UCSD-AML1 (cell line): ENCODE data around the gene TNS1.
"Not testable (repeated sequence)": the region's sequence is repeated elsewhere in the genome, so short reads cannot be mapped to it uniquely, and the experiment has no call there.

Source experiments
- DNase-seq: peaks from one replicate; lab custom pipeline; 2025; ENCODE audit not compliant: unreplicated experiment; lab: John Stamatoyannopoulos, UW

The TNS1 gene

DNA sequence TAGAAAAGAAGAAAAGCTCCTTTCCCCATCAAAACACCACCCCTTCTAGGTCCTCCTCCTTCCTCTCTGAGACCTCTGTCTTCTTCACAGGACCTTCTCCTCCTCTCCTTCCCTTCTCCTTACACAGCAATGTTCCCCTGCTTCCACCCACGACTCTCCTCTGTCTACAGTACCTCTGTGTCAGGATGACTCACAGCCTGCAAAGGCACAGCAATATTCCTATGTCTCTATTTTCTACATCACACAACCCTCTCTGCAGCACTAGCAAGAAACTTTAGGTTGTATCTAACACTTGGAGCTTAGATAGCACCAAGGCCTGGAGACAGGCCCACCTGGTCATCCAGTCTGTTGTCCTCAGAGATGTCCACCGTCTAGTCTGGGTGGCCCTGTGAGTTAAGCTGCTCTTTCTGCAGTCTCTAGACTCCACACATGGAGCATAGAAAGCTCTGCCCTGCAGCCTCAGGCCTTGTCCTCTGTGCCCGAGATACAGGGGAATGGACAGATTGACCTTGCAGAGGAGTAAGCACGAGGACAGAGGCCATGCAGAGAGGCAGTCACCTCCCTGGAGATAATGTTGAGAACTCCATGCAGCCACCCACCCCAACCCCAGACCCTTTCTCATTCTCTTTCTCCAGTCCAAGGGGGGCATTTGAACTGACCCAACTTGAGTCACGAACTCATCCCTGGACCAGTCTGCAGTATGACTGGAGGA lies 212.0 kb downstream of the TNS1 start:
- no peak for DNase-seq

DNA sequence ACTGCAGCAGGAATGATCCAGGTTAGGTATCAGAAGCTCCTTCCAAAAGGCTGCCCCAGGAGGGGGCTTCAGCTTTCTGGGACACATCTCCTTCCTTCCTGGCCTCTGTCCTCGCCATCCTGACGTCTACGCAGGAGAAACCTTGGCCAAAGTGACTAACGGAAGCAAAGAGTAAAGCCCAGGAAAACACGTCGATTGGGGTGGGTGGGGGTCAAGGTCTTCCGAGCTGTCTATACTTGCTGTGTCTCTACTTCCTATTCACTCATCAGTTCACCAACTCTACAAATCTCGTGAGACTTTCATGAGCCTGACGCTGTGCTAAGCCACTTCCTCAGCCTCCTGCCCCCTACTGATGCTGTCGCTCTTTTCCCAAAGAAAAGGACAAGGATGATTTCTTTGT lies 212.6 kb downstream of the TNS1 start:
- no peak for DNase-seq

DNA sequence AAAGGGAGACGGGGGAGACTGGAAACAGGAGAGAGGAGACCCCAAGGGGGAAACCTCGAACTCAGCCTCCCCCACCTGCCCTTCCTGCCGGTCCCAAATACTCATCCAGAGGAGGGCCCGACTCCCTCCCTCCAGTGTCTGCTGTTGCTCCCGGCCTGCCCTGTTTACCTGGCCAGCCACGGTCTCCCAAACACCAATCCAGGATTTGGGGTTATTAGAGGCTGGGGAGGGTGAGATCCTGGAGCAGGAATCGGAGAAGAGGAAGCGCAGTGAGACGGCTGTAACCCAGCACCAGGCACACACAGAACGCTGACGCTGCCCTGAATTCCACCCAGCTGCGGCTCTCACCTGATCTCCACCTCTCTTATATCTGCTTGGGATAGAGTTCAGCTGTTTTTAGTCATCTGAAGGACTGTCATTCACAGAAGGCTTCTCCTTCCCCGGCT lies 213.0 kb downstream of the TNS1 start:
- no peak for DNase-seq

DNA sequence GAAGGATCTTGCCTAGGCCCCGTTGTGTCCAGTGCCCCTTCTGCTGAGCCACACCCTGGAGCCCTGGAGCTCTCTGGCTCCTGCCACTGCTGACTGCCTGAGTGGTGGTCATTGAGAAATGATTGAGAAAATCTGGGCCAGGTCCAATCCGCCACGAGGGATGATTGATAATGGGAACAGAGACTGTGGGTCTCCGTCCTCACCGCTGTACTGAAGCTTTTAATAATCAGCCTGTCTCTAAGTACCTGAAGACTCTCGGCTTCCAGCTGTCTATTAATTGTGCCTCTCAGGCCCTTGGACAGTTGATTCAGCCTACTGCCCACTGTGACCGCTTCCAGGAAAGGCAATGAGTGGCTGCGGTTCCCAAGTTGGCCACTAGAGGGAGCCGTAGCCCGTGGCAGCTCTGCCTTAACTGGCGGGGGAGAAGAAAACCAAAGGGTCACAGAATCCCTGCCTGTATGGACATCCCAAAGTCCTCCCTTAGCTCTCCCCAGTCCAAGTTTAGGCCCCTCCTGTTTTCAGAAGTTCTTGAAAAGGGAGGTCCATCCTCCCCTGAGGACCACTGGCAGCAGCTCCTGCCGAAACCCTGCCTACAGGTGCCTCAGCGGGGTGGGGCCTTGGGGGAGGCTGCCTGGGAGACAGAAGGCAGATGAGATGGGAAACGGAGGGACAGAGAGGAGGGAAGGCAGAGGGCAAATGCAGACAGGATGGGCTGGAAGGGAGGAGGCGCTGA lies 213.6 kb downstream of the TNS1 start:
- peak; percentile 79 for DNase-seq

DNA sequence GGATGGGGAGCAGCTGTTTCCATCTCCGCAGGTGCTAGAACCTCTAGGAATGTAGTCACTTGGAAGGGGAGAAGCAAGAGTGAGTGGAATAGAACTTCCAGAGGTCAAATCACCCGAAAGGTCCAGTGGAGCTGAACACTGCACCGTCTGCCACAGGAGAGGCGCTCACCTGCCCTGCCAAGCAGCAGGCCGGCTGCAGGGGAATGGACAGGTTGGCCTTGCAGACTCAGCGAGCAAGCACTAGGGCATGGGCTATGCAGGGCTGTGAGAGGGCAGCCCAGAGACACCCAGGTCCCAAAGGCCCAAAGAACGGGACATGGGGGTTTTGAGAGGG lies 214.2 kb downstream of the TNS1 start:
- no peak for DNase-seq

DNA sequence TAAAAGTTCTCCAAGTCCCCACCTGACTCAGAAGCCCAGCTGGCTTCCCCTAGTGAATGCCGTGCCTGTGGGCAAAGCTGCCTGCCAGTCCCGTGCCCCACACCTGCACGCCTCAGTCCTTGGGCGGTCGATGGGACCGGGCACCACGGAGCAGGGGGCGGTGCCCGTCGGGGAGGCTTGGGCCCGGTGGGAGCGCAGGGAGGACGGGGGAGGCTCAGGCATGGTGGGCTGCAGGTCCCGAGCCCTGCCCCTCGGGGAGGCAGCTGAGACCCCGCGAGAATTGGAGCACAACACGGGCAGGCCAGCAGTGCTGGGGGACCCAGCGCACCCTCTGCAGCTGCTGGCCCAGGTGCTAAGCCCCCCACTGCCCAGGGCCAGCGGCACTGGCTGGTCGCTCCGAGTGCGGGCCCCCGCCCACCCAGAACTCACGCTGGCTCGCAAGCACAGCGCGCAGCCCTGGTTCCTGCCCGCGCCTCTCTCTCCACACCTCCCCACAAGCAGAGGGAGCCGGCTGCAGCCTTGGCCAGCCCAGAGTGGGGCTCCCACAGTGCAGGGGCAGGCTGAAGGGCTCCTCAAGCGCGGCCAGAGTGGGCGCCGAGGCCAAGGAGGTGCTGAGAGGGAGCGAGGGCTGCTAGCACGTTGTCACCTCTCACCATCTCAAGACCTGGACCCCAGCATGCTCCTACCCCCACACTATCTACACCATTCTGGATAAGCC lies 215.5 kb downstream of the TNS1 start:
- DNase-seq: no peak

DNA sequence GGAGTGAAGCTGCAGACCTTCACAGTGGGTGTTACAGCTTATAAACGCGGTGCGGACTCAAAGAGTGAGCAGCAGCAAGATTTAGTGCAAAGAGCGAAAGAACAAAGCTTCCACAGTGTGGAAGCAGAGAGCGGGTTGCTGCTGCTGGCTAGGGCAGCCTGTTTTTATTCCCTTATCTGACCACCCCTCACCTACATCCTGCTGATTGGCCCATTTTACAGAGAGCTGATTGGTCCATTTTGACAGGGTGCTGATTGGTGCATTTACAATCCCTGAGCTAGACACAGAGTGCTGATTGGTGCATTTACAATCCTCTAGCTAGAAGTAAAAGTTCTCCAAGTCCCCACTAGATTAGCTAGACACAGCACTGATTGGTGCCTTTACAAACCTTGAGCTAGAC lies 216.2 kb downstream of the TNS1 start:
- not testable (repeated sequence) for DNase-seq

DNA sequence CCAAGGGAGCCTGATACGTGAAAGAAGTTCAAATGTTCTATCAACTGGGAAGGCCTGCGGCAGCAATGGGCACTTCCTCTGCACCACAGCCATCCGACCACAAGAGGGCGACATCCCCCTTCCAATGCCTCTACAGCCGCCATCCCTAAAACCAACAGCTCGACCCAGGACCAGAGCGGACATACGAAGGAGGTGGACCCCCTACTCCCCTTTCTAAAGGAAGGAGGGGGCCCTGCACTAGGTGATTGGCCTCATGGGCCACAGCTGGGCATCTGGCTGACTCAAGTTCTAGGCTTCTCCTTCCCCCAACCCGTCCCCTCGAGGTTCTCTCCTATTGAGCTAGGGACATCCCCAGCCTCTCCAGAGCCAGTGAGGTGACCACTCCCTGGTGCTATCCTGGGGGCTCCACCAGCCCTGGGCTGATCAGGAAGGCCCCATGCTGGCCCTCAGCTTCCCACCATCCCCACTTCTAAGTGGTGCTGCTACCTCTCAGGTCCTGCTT lies 217.2 kb downstream of the TNS1 start:
- peak; percentile 74 for DNase-seq

DNA sequence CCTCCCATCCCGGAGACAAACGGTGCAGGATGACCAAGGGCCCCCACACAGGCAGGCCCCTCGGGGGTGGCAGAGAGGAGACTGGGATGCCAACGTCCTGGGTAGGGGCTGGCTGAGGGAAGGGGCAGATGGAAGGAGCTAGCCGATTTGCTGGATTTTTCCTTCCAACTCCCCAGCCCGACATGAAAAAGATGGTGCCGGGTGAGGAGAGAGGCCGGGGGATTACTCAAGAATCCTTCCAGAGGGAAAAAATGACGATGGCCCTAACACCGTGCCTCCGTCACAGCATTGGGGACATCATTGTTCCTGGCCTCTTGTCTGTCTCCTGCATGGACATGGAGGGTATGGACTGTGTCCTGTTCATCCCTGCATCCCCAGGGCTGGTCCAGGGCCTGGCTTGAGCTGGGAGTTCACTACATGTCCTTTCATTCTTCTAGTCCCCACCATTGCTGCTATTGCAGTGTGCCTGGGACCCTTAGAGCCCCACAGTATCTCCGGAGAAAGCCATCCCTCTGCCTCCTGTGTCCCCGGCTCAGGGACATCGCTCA lies 217.7 kb downstream of the TNS1 start:
- no peak for DNase-seq

DNA sequence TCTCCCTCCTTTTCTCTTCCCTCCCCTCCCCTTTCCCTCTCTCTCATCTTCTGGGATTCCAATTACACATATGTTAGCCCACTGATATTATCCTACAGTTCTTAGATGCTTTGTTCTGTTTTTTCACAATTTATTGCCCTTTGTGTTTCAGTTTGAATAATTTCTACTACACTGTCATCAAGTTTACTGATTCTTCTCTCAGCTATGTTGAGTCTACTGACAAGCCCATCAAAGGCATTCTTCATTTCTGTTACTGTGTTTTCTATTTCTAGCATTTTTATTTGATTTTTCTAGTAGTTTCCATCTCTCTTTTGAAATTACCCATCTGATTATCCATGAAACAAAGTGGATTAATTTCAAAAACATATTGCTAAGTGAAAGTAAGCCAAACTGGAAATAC lies 219.6 kb downstream of the TNS1 start:
- no peak for DNase-seq

DNA sequence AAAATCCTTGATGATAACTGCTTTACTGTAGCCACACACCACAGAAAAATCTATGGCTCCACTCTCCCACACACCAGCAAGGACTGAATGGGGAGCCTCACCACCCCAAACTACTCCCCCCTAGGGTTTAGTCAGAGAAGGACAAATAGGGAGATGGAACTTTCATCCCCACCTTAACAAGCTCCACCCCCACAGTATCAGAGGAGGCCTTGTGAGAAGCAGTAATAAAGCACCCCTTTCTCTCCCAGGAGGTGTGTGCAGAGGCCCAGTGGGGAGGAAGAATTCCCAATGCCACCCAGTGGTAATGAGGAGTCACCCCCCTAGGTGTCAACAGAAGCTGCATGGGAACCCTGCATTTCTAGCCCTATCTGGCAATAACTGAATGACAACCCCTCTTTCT lies 224.9 kb downstream of the TNS1 start:
- DNase-seq: no peak

DNA sequence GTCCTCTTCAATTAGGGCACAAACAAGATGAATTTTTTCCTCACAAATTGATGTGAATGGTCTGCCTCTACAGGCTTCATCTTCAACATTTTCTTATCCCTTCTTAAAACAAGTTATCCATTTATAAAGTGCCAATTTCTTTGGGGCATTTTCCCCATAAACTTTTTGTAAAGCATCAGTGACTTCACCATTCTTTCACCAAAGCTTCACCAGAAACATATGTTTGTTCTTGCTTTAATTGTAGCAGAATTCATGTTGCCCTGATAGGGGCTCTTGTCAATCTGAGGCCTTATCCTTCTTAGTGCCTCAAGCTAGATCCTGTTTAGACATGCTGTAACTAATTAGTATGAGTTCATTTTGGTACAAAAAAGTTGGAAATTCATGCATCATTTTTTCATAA lies 226.2 kb downstream of the TNS1 start:
- no peak for DNase-seq

DNA sequence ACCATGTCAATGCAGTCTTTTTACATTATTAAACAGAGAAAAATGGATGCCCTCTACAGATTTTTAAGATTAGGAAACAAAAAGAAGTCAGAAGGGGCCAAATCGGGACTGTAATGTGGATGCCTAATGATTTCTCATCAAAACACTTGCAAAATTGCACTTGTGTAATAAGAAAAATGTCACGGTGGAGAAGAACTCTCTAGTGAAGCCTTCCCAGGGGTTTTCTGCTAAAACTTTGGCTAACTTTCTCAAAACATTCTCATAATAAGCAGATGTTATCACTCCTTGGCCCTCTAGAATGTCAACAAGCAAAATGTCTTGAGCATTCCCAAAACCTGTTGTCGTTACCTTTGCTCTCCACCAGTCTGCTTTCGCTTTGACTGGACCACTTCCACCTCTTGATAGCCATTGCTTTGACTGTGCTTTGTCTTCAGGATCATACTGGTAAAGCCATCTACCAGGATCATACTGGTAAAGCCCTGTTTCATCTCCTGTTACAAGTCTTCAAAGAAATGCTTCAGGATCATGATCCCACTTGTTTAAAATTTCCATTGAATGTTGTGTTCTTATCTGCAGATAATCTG lies 226.8 kb downstream of the TNS1 start:
- no peak for DNase-seq

DNA sequence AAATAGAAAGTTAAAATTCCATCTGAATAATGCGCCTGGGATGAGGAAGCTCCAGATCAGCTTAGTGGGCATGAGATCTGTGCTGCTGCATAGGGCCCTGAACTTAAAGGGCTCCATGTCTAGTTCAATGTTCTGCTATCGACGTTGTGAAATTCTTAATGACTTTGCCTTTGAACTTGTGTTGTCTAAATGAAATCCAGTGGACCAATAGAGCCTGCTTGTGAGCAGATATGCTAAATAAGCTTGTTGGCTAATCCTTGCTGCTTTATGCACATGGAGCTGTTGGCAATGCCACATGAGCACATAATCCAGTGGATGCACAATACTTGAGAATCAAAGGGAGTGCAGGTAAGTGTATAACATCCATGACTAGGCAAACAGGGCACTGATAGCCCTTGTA lies 228.6 kb downstream of the TNS1 start:
- DNase-seq: no peak

DNA sequence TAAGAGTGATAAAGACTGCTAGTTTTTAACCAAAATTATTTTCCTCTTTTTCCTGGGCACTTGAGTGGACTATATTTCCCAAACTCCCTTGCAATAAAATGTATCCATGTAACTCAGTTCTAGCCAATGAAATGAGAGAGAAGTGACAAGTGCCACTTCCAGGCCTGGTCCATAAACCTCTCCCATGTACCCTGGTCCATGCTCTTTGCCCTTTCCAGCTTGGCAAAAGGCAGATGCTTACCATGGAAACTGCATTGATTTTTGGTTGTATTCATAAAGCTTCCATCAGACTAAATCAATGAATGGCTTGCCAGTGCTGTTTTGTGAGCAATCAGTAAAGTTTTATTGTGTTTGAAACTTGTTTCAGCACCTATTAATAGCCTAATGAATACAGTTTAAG lies 229.3 kb downstream of the TNS1 start:
- no peak for DNase-seq

DNA sequence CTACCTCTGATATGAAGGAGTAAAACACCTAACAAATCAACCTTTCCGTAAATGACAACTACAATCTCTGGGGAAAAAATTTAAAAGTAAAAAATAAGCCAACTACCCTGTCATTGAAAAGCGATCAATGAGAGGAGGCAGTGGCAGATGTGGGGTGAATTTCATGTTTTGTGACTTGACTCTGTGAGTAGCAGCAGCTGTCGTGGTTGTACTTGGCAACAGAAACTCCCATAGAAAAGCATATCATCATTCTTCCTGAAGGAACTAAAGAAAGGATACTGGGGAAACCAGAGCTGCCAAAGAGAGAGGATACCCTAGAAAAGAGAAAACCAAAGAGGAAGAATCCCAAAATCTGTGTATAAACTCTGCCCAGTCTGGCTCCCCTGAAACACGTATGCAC lies 236.4 kb downstream of the TNS1 start:
- DNase-seq: no peak

DNA sequence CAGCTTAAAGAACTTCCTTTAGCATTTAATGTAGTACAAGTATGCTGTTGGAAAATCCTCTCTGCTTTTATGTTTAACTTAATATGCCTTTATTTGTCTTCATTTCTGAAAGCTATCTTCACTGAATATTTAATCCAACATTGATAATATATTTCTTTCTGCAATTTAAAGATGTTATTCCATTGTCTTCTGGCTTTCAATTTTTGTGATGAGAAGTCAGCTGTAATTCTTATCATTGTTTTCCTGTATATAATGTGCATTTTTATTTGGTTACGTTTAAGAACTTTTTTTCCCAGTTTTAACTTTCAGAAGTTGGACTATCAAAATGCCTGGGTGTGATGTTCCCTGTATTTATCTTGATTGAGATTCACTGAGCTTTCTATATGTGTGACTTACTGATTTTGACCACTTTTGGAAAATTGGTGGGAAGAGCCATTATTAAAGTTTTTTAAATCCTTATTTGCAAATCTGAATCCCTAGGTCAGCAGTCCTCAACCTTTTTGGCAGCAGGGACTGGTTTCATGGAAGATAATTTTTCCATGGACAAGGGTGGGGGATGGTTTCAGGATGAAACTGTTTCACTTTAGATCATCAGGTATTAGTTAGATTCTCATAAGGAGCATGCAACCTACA lies 241.0 kb downstream of the TNS1 start:
- no peak for DNase-seq

DNA sequence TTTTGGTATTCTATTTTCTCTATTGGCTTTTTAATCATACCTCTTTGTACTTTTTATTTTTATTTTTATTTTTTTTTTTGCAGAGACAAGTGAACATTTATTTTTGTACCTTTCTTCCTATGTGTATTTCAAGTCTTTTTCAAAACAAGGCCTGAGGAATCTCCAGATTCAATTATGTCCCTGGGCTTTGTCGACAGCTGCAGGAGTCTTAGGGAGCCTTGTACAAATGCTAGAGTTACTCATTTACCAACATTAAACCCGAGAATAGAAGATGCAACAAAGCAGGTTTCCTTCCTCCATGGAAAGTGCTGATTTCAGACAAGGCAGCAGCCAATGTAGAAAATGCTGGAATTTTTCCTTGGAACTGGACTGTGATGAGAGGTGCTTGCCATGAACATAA lies 242.8 kb downstream of the TNS1 start:
- DNase-seq: no peak

DNA sequence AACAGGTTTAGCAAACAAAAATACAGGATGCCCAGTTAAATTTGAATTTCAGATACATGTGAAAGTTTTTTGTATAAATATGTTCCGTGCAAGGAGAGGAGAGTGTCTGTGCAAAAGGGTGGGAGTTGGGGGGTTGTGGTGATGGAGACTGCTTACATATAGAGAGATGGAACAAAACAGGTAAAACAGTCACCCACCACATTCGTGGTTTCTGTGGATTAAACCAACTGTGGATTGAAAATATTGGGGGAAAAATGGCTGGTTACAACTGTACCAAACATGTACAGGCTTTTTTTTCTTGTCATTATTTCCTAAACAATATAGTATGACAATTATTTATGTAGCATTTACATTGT lies 245.7 kb downstream of the TNS1 start:
- no peak for DNase-seq

DNA sequence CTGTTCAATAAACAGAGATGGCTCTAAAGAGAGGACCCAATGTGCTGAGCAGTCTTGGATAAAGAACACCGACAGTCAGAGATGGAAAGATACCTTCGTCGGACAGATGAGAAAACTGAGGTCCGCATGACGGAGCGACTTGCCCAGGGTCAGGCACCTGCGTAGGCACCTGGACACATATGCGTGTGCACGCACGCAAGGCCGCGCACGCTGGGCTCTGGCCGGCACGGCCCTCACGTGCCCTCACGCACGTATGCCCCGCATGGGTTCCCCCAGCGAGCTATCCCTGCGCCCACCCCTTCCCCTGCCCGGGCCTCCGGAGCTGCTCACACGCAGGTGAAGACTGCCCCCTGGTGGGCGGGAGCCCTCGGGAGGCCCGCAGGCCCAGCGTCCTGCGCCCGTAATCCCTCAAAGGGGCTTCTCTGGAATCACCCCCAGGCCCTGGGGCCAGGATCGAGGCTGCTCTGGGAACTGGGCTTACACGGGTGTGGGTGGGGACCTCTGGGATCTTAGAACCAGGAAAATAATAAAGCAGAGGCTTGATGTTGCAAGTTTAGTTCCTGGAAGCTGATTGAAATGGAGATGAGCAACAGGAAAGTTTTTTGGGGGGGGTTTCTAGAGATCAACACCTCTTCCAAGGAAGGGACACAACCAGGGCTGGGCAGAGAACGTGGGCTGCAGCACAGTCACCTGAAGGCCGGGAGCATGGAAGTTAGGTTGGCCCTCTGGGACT lies 246.3 kb downstream of the TNS1 start:
- peak; percentile 55 for DNase-seq
